Stimulated activated CD4-positive, alpha-beta T cell treated with anti-CD3 and anti-CD28 coated beads, Interleukin-2, amount 100 ng/mL, for 4 hours (primary cell): ENCODE measurements around the gene WNT7B.

Experiments
- DNase-seq: peaks from one replicate; pipeline ENCODE4 v3.0.0-alpha.2; 2020; ENCODE audit warnings: low read depth

The WNT7B gene

DNA sequence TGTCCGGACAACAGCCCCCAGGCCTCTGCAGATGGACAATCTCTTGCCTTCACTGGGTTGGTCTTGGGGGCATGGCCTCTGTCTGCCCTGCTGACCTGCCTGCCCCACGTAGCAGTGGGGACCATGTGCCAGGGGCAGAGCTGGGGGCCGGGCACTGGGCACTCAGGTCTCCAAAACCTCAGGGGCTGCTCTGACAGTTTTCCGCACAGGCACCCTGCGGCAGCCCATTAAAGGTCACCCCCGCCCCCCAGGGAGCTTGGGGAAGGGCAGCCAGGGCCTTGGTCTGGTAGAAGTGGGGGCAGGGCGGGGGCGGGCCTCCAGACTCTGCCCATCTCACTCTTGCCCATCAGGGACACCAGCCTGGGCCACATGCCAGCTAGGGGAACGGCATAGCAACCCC lies 49.9 kb downstream of the WNT7B start:
- DNase-seq = no peak

GRCh38 chr22:45926433-45926832 lies 50.5 kb downstream of the WNT7B start:
- no peak for DNase-seq

- DNase-seq = no peak
These were observed 51.1 kb downstream of the WNT7B start for GRCh38 chr22:45925811-45926351.

DNA sequence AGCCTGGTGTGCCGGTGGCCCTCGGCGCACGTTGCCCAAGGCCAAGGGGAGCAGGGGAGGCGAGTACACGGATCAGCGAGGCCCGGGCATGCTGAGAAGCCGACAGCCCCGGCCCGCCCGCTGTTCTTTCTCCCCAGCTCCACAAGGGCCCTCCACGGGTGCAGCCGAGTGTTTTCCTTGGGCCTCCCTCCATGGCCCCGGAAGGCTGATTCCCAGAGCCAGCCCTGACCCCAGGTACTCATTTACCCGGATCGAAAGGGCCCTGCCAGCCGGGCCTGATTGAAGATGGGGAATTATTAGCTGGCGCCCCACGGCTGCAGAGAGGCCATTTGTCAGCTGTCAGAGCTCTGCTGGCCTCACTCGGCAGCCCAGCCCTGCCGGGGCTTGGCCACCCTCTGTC lies 53.1 kb downstream of the WNT7B start:
- no peak for DNase-seq

DNA sequence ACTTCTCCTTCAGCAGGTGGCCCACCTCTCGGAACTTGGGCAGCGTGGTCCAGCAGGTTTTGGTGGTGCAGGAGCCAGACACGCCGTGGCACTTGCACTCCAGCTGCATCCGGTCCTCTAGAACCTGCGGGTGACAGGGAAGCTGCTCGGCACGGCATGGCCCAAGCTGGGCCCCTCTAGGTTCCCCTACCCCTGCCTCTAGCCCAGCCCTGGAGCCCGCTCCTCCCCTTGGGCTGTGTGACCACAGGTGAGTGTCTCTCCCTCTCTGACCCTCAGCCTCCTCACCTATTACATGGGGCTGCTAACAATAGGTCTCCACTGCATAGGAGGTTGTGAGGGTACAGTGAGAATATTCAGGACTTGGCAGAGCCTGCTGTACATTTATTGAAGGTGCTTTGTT lies 53.8 kb downstream of the WNT7B start:
- DNase-seq = no peak

DNA sequence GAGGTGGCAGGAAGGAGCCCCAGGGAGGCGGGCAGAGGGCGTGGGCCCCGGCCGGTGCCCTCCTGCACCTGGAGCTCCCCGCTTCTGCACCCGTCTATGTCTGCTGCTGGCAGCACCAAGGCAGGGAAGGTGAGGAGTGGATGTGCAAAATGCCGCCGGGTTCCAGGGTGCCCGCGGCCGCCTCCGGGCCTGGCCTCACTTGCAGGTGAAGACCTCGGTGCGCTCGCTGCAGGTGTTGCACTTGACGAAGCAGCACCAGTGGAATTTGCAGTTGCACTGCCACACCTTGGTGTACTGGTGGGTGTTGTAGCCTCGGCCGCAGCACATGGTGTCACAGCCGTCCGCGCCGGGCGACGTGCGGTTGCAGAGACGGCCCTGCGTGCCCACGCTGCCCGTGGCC lies 54.3 kb downstream of the WNT7B start:
- no peak for DNase-seq

DNA sequence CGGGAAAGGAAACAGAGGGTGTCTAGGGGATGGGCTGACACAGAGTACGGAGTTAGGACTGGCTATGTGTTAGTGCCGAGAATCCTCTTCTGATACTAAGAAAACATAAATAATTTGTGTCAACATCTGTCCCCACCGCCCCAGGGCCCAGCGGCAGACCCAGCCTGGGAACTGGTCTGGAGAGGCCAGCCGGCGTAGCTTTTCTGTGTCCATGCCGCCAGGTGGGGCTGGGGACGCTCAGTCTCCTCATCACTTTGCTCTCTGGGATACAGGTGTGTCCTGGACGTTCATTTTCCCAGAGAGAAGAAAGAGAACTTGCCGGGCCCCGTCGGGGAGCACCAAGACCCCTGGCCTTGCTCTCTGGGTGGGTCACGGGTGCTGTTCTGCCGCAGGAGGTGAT lies 54.7 kb downstream of the WNT7B start:
- DNase-seq = no peak

DNA sequence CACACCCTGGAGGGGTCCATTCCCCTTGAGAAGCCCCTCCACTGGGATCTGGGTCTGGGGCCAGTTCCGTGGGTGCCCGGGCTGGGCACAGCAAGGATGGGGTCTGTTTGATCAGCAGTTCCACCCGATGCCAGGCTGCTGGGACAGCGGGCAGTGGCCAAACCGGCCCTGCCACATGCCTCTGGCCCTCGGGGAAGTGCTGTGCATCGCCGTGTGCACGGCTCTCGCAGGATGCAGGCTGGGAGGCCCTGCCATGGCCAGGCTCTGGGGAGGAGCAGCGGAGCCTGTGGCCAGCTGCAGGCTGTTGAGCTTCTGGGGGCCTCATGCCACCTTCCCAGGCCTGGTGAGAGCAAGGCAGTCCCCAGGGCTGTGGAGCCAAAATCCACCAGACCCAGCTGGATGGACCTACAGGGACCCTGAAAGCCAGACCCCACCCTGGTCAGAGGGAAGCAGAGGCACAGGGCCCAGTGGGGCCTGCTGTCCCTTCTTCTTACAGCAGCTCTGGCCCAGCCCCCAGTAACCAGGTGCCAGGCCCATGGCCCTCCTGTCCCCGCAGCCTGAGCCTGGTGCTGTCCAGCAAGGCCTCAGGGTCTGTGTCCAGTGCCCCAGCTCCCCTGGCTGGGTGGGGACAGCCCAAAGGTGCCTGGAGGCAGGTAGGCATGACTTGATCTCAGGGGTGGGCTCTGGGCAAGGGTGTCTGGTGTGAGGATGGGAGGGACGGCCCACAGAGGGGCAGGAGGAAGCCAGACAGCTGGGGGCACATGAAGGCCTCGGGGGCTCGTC lies 57.3 kb downstream of the WNT7B start:
- DNase-seq = no peak

DNA sequence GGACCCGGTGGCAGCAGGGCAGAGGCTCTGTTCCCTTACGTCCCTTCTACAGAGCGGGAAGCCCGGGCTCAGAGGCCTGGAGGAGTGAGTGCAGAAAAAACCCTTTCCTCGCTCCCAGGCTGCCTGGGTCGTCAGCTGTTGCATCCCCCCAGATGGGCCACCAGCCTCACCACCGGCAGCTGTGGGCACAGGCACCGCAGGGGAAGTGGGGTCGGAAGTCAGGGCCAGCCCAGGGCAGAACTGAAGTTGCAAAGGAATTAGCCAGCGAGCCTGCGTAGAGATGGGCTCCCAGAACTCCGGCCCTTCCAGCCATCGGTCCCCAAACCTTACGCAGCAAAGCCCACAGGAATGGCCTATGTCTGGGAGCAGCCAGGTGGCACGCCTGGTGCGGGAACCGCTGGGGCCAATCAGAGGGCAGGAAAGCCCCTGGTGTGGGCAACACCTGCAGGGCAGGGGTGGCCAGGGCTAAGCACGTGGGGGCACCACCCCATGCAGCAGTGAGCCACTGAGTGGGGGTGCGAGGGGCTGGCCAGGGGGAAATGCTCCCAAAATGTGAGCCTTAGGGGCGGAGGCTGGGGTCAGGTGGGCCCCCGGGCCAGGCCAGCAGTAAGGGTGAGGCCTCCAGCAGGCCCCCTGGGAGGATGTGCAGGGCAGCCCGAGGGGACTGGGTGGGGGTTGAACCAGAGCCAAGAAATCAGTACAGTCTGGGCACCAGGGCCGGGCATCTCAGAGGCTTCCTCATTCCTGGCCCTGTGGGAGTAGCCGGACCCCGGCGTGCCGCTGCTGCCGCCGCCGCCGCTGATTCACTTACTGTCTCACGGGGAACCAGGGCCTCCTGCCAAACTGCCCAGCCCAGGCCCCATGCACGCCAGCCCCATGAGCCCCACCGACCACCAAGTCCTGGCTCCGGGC lies 58.2 kb downstream of the WNT7B start:
- no peak for DNase-seq

DNA sequence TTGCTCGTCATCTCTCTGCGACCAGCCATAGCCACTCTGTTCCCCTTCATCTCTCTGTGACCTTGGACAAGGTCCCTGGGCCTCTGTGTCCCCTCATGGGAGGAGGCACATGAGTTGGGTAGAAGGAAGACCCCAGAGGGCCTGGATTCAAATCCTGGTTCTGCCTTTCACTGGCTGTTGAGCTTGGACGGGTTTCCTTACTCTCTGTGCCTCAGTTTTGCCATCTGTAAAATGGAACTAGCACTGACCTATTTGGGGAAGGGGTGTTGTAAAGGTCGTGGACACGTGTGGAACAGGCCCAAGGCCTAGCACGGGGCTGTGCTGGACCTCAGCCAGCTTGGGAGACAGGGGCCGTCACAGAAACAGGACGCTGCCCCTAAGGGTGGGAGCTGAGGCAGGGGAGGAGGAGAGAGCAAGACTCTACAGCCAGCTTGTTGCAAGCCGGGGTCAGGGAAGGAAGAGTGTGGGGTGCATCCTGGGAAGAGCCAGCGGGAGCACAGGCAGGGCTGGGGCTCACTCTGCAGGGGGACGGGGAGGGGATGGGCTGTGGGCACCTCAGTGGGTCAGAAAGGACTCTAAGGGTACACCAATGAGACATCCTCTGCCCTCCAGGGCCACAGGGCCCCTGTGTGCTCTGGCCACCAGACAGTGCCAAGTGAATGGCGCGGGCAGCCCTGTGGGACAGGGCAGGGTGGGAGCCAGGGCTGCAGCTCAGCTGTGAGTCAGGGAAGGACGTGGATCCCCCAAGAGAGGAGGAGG lies 59.1 kb downstream of the WNT7B start:
- no peak for DNase-seq

DNA sequence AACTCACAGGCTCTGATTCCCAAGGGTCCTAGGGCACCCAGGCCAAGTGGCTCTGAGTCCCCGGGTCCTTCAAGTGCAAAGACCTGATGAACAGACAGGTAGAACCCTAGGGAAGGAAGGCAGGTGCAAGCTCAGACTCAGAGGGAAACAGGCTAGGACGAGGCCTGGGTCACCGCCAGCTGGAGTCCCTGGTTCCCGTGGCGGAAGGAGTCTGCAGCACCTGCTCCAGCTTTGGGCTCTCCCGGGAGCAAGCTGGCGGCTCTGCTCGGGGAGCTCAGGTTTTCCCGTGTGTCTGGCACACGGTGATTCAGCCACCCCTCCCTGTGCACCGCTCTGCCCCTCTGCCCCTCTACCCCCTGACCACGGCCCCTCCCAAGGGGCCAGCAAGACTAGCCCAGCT lies 59.8 kb downstream of the WNT7B start:
- DNase-seq = no peak

DNA sequence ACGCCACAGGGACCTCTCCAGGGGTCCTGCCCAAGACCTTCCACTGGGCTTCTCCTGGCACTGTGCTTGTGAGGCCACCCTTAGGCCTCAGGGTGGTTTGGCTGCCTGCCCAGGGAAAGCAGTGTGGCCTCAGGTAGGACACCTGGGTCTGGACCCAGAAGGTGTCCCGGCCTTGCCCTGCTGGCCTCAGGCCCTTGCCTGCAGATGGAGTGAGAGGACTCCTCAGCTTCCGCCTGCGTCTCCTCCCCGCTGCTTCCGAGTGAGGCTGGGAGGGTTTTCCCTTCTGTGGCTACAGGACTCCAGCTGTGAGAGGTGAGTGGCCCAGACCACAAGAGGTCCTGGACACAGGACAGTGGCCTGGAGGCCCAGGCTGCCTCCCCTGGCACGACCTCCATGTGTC lies 60.4 kb downstream of the WNT7B start:
- DNase-seq = no peak

DNA sequence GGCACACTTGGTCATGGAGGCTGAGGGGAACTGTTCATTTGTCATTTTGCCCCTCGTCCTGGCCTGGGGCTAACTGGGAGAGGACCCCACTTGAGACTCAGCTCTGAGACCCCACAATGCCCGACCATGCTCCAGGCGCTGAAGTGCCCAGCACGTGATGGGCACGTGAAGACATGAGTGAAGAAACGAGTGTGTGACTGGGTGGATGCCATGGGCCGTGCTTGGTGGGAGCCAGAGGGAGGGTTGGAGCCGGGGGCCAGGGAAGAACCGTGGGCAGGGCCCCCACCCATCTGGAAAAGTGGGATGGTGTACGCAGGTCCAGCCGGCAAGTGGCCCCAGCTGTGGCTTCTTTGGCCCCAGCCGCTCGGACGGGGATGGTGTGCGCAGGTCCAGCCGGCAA lies 61.1 kb downstream of the WNT7B start:
- no peak for DNase-seq

- no peak for DNase-seq
These were observed 61.8 kb downstream of the WNT7B start for GRCh38 chr22:45915151-45915550.

DNA sequence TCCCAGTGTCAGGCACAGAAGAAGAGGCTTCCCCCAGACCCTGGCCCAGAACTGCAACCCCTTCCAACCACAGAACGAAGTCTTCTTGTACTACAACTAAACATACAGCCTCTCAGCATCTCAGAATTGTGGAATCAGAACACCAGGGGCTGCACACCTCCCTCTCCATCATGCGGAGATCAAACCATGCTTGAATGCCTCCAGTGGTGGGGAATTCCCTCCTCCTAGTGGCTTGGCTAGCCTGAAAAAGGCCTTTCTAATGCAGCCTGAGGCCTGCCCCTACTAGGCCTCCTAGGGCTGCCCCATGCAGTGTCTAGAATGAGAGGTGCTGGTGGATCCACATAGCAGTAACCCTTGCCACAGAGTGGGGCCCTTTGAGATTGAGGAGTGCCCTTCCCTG lies 62.7 kb downstream of the WNT7B start:
- no peak for DNase-seq

- no peak for DNase-seq
These were observed 64.1 kb downstream of the WNT7B start for GRCh38 chr22:45912910-45913309.

DNA sequence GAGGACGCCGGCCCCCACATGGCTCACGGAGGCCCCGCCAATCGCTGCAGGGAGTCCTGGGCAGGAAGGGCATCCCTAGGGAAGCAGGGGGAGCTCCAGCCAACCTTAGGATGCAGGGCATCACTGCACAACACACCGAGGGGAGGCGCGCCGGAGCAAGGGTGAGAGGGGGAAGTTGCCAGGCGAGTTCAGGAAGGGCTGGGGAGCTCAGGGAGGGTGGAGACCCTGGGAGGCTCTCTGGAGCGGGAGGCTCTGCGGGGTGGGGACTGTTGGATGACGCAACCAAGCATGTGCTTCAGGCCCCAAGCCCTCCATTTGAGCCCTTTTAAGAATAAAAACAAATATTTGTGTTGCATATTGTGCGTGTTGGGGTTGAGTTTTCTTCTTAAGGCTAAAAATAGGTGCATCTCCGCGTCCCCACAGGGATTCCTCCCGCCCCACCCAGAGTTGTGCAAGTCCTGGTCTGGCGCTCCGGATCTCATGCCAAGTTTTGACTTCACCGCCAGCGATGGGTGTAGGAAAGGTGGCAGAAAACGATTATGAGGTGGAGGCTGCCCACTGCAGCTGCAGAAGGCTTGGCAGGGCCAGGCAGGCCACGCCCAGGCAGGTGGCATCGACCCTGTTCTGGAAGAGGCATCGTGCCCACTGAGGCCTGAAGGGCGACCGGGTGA lies 65.2 kb downstream of the WNT7B start:
- DNase-seq = no peak

GRCh38 chr22:45910928-45911467 lies 66.0 kb downstream of the WNT7B start:
- DNase-seq = no peak

DNA sequence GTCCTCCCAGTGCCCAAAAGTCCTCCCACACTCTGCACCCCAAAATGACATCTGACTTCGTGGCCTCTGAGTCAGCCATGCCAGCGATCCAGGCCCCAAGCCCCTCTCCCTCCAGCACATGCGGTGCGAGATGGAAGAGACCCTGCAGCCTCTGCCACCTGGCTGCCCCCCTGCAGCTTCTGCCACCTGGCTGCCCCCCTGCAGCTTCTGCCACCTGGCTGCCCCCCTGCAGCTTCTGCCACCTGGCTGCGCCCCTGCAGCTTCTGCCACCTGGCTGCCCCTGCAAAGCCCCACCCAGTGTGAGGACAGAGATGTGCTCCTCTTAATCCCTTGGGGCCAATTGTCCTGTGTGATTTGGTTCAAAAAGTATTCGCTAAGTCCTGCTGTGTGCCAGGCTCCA lies 68.0 kb downstream of the WNT7B start:
- no peak for DNase-seq

- no peak for DNase-seq
These were observed 69.0 kb downstream of the WNT7B start for GRCh38 chr22:45907996-45908395.

DNA sequence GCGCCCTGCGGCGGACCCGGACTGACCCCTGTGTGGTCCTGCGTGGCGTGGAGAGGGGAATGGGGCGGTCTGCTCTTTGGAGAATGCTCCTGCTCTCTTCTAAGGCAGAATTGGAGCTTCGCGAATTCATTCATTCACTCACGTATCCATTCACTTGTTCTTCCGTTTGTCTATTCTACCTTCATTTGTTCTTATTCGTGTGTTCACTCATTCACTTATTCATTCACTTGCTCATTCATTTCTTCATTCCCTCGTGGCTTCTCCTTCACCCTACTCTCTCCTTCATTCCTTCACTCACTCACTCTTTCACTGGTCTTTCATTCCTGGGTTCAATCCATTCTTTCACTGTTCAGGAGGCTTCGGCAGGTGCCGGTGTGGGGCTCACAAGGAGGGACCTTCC lies 69.6 kb downstream of the WNT7B start:
- DNase-seq = no peak

DNA sequence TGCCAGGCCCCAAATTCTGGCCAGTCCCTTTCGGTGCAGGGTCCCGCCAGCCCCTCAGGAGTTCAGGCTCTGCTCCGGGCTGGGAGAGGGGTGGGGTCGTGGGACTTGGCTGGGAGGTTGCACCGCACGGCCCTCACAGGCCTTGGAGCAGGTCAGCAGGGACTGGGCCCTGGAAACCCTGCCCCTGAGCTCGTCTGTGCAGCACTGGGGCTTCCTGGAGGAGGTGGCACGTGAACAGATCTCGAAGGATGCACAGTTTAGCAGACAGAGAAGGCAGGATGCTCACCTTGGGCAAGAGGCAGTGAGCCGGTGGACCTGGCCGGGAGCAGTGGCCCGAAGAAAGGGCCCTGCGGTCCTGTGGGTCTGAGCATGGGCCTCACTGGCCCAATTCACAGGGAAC lies 70.0 kb downstream of the WNT7B start:
- no peak for DNase-seq
